ENCODE results near the gene RPL39.
"Not testable (repeated sequence)": the region's sequence is repeated elsewhere in the genome, so short reads cannot be mapped to it uniquely, and the experiment has no call there.

The RPL39 gene

GRCh38 chrX:119763181-119763580 lies 28.2 kb downstream of the RPL39 start:
- peak; percentile 82 for DNase-seq (ENCODE audit: low read depth)

DNA sequence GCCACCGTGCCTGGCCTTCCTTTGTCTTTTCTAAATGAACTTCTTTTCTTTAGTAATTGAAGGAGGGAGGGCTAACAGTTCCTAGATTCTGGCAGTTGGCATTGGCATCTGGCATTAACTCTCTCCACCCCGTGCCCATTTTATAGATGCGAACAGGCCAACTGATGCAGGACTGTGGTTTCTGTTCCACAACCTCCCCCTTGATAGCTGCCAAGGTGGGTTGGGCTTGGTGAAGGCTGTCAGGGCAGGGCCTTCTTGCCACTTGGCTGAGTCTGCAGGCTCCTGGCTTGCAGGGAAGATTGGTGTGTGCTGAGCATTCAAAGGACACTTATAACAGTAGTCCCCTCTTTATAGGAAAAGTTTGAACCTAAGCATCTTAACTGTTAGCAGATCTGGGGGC lies 28.7 kb downstream of the RPL39 start:
- peak; percentile 40 for DNase-seq (ENCODE audit: low read depth)

- no peak for DNase-seq (ENCODE audit: low read depth)
These were observed 31.2 kb downstream of the RPL39 start for GRCh38 chrX:119760026-119760877.

- no peak for DNase-seq (ENCODE audit: low read depth)
These were observed 32.1 kb downstream of the RPL39 start for GRCh38 chrX:119759248-119759766.

- DNase-seq (ENCODE audit: low read depth) = peak; percentile 2
These were observed 32.6 kb downstream of the RPL39 start for GRCh38 chrX:119758731-119759247.

- peak; percentile 16 for DNase-seq (ENCODE audit: low read depth)
These were observed 33.3 kb downstream of the RPL39 start, which contains the start of gene SOWAHD for GRCh38 chrX:119757979-119758730. SOWAHD (plus strand) TSS chrX:119758588; CDS start chrX:119758668, 80 bp downstream.

DNA sequence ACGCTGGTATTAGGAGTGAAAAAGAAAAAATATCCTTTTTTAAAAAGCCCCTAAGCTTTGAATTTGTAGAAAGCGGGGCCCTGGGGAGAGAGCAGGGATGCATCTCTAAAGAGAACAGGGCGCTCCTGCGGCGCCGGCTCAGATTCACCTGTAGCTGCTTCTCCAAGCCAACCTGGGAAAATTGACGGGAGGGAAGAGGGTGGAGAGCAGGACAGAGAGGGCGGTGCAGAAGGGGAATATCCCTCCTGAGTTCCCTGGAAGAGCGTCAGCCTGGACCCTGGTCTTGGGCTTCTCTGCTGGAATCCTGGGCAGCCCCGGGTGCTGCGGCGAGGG lies 33.8 kb downstream of the RPL39 start:
- no peak for DNase-seq (ENCODE audit: low read depth)

DNA sequence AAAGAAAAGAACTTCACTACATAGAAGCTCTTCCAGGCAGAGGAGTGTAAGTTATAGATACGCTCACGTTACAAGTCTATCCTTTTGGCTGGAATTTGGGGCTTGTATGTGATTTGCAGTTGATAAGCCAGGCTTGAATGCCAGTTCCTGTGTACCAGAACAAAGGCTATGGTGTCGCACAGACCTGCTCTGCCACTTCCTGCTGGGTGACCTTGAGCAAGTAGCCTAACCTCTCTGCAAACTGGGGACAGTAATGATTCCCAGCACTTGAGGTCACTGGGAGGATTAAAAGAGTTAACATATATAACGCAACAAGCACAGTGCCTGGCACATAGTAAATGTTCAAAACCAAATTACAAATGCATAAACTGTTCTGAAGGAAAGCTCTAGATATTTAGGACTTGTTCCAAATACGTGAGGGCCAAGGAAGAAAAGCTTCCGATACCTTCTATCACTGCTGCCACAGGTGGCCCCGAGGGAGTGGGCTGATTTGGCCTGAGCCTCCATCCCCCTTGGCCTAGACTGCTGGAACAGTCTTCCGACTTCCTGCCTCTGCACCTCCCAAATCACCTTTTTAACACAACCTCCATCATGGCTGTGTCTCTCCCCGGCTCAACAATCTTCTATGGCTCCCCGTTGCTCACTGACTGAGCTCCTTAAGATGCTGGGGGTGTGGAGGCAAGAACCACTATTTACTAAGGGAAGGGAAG lies 34.3 kb downstream of the RPL39 start:
- DNase-seq (ENCODE audit: low read depth) = no peak

GRCh38 chrX:119755981-119756533 lies 35.4 kb downstream of the RPL39 start:
- peak; percentile 6 for DNase-seq (ENCODE audit: low read depth)

- DNase-seq (ENCODE audit: low read depth) = peak; percentile 6
These were observed 37.7 kb downstream of the RPL39 start for GRCh38 chrX:119753639-119754257.

DNA sequence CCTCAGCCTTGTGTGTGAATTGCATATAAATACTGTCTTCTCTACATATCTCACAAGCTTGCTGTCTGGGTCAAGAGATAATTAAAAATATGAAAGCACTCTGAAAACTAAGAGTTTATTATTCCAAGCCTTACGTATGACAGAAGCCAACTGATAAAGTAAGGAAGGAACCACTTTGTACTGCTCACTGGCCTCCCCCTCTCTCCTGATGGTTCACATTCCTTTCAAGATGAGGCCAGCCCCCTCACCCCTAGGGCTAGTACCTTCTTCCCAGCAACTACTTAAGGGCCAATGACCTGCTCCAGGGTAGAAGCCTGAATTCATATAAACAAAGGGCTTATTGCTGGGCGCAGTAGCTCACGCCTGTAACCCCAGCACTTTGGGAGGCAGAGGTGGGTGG lies 38.4 kb downstream of the RPL39 start:
- DNase-seq (ENCODE audit: low read depth) = no peak

DNA sequence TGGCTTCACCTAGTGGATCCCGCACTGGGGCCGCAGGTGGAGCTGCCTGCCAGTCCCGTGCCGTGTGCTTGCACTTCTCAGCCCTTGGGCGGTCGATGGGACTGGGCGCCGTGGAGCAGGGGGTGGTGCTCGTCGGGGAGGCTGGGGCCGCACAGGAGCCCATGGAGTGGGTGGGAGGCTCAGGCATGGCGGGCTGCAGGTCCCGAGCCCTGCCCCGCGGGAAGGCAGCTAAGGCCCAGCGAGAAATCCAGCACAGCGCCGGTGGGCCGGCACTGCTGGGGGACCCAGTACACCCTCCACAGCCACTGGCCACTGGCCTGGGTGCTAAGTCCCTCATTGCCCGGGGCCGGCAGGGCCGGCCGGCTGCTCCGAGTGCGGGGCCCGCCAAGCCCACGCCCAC lies 40.7 kb downstream of the RPL39 start:
- not testable (repeated sequence) for DNase-seq (ENCODE audit: low read depth)

- not testable (repeated sequence) for DNase-seq (ENCODE audit: low read depth)
These were observed 41.3 kb downstream of the RPL39 start for GRCh38 chrX:119750131-119750530.

- no peak for DNase-seq (ENCODE audit: low read depth)
These were observed 46.1 kb downstream of the RPL39 start for GRCh38 chrX:119745283-119745848.

DNA sequence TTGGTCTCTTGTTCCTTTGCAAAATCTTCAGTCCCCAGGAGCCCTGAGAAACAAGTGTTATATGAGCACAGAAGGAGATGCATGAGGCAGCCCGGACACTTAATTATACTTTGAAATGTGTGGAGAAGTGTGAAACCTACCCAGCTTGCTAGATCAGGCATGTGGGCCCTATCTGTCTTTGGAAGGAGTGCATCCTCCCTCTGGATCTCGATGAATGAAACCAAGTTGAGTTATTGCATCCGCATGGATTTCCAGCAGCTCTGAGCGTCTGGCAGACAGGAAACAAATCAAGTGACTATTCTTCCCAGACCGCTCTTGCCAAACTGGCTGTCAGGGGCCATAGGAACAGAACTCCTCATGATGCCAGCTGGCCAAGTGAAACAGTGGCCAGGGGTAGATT lies 52.7 kb downstream of the RPL39 start:
- DNase-seq (ENCODE audit: low read depth) = no peak
